Neural cell (in vitro differentiated cells): ENCODE results near the gene FREY1.

Experiments
- POLR2AphosphoS5 ChIP-seq: IDR thresholded peaks from 2 replicates; pipeline ENCODE4 v1.6.1; 2012
- TF ChIP-seq, protein P1 (sequence below): IDR thresholded peaks from 2 replicates; pipeline ENCODE4 v1.6.1; 2012; ENCODE audit warnings: borderline replicate concordance
- TF ChIP-seq, protein P2 (sequence below): fragments of 450-650 bp; IDR thresholded peaks from 2 replicates; pipeline ENCODE4 v1.5.1; 2014; ENCODE audit warnings: antibody characterized with exemption, mild to moderate bottlenecking, moderate library complexity; ENCODE audit not compliant: poor library complexity, severe bottlenecking

DNA sequence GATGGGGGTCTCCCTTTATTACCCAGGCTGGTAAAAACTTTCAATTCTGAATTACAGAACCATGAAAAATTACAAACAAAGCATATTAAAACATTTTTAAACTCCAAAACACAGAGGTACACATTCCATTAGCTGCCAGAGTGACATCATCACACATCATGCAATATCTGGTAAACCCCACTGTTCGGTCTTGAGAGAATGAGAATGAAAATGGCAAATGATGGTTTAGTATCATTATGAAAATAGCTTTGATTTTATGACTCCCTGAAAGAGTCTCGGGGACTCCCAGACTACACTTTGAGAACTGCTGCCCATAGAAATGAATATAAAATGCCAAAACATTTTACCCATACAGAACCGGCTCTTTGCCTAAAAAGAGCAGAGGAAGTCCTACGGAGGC is 34.2 kb upstream of the FREY1 start:
- TF ChIP-seq, protein P1, sequence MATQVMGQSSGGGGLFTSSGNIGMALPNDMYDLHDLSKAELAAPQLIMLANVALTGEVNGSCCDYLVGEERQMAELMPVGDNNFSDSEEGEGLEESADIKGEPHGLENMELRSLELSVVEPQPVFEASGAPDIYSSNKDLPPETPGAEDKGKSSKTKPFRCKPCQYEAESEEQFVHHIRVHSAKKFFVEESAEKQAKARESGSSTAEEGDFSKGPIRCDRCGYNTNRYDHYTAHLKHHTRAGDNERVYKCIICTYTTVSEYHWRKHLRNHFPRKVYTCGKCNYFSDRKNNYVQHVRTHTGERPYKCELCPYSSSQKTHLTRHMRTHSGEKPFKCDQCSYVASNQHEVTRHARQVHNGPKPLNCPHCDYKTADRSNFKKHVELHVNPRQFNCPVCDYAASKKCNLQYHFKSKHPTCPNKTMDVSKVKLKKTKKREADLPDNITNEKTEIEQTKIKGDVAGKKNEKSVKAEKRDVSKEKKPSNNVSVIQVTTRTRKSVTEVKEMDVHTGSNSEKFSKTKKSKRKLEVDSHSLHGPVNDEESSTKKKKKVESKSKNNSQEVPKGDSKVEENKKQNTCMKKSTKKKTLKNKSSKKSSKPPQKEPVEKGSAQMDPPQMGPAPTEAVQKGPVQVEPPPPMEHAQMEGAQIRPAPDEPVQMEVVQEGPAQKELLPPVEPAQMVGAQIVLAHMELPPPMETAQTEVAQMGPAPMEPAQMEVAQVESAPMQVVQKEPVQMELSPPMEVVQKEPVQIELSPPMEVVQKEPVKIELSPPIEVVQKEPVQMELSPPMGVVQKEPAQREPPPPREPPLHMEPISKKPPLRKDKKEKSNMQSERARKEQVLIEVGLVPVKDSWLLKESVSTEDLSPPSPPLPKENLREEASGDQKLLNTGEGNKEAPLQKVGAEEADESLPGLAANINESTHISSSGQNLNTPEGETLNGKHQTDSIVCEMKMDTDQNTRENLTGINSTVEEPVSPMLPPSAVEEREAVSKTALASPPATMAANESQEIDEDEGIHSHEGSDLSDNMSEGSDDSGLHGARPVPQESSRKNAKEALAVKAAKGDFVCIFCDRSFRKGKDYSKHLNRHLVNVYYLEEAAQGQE: no peak
- TF ChIP-seq, protein P2, sequence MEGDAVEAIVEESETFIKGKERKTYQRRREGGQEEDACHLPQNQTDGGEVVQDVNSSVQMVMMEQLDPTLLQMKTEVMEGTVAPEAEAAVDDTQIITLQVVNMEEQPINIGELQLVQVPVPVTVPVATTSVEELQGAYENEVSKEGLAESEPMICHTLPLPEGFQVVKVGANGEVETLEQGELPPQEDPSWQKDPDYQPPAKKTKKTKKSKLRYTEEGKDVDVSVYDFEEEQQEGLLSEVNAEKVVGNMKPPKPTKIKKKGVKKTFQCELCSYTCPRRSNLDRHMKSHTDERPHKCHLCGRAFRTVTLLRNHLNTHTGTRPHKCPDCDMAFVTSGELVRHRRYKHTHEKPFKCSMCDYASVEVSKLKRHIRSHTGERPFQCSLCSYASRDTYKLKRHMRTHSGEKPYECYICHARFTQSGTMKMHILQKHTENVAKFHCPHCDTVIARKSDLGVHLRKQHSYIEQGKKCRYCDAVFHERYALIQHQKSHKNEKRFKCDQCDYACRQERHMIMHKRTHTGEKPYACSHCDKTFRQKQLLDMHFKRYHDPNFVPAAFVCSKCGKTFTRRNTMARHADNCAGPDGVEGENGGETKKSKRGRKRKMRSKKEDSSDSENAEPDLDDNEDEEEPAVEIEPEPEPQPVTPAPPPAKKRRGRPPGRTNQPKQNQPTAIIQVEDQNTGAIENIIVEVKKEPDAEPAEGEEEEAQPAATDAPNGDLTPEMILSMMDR: no peak
- no peak for TF ChIP-seq POLR2AphosphoS5
